Measurements from ENCODE around the gene RAD51B. TPM values are rescaled to one million over a fixed set of nuclear protein-coding genes. Genes with fewer than 3 reads are reported as not detected.

The RAD51B gene
- total RNA-seq, 2 donors from 2014 or later = 9.3 to 12.1 TPM

GRCh38 chr14:68273413-68273812 lies 453.8 kb downstream of the RAD51B start:
- Histone ChIP-seq H3K4me3 (no peak overlapping the region), H3K4me1 (ENCODE audit: control insufficient read depth in 1 of 2, low read depth in 2 of 2) (peaks cover 23 to 25% of the 10 kb centered on the region in 2 donors), H3K9me3 (no peaks in the 10 kb centered on the region), H3K27me3 (replicated peaks; ENCODE audit: insufficient read depth) (no peaks in the 10 kb centered on the region), H3K36me3 (no peaks in the 10 kb centered on the region), H3K27ac (no peak overlapping the region)
- ATAC-seq (ENCODE audit: insufficient number of reproducible peaks, low FRiP score, low read depth) (no peak), DNase-seq (ENCODE audit: low spot score) (no peak)
- no peak for TF ChIP-seq CTCF (IDR thresholded peaks at IDR 0.05)

GRCh38 chr14:68274725-68275124 lies 455.1 kb downstream of the RAD51B start:
- Histone ChIP-seq H3K4me3 (no peak overlapping the region), H3K9me3 (no peaks in the 10 kb centered on the region), H3K27me3 (replicated peaks; ENCODE audit: insufficient read depth) (no peaks in the 10 kb centered on the region), H3K4me1 (ENCODE audit: control insufficient read depth in 1 of 2, low read depth in 2 of 2) (peaks cover 23 to 36% of the 10 kb centered on the region in 2 donors), H3K36me3 (no peaks in the 10 kb centered on the region), H3K27ac (no peak overlapping the region)
- DNase-seq (ENCODE audit: low spot score) = no peak
- TF ChIP-seq CTCF (IDR thresholded peaks at IDR 0.05) = no peak
- ATAC-seq (ENCODE audit: insufficient number of reproducible peaks, low FRiP score, low read depth) = no peak

- Histone ChIP-seq H3K9me3 (no peaks in the 10 kb centered on the region), H3K27ac (peak overlapping the region in 1 of 2 donors; percentile 20), H3K4me3 (no peak overlapping the region), H3K36me3 (no peaks in the 10 kb centered on the region), H3K27me3 (replicated peaks; ENCODE audit: insufficient read depth) (no peaks in the 10 kb centered on the region), H3K4me1 (ENCODE audit: control insufficient read depth in 1 of 2, low read depth in 2 of 2) (peaks cover 7 to 20% of the 10 kb centered on the region in 2 donors)
- ATAC-seq (ENCODE audit: insufficient number of reproducible peaks, low FRiP score, low read depth) = no peak
- no peak for TF ChIP-seq CTCF (IDR thresholded peaks at IDR 0.05)
- no peak for DNase-seq (ENCODE audit: low spot score)
Measured at GRCh38 chr14:68278576-68279436, 459.2 kb downstream of the RAD51B start.

GRCh38 chr14:68279437-68279720 lies 459.8 kb downstream of the RAD51B start:
- DNase-seq (ENCODE audit: low spot score) = no peak
- Histone ChIP-seq H3K9me3 (no peaks in the 10 kb centered on the region), H3K27ac (peak overlapping the region in 1 of 2 donors; percentile 20), H3K27me3 (replicated peaks; ENCODE audit: insufficient read depth) (no peaks in the 10 kb centered on the region), H3K36me3 (no peaks in the 10 kb centered on the region), H3K4me1 (ENCODE audit: control insufficient read depth in 1 of 2, low read depth in 2 of 2) (peaks cover 10 to 21% of the 10 kb centered on the region in 2 donors), H3K4me3 (no peak overlapping the region)
- TF ChIP-seq CTCF (IDR thresholded peaks at IDR 0.05) = no peak
- ATAC-seq (ENCODE audit: insufficient number of reproducible peaks, low FRiP score, low read depth) = no peak

GRCh38 chr14:68279777-68280233 lies 460.2 kb downstream of the RAD51B start:
- Histone ChIP-seq H3K36me3 (no peaks in the 10 kb centered on the region), H3K27me3 (replicated peaks; ENCODE audit: insufficient read depth) (no peaks in the 10 kb centered on the region), H3K27ac (no peak overlapping the region), H3K4me3 (no peak overlapping the region), H3K4me1 (ENCODE audit: control insufficient read depth in 1 of 2, low read depth in 2 of 2) (peaks cover 13 to 25% of the 10 kb centered on the region in 2 donors), H3K9me3 (no peaks in the 10 kb centered on the region)
- no peak for TF ChIP-seq CTCF (IDR thresholded peaks at IDR 0.05)
- ATAC-seq (ENCODE audit: insufficient number of reproducible peaks, low FRiP score, low read depth) (no peak), DNase-seq (ENCODE audit: low spot score) (no peak)

Data from thoracic aorta (tissue), 2 donors.